Retinal pigment epithelial cell (primary cell): Measurements from ENCODE around the gene HADHA.

Experiments
- DNase-seq: peaks from one replicate; pipeline ENCODE4 v3.0.0-alpha.2; 2010; ENCODE audit warnings: low read depth
- H3K4me3 ChIP-seq: 2 replicates; pipeline ENCODE4 v1.5.1; 2011; ENCODE audit warnings: mild to moderate bottlenecking, low read length, control low read depth, moderate library complexity
- CTCF ChIP-seq: conservative IDR thresholded peaks from 2 replicates; pipeline ENCODE4 v1.5.1; 2011; ENCODE audit warnings: low read depth, low read length, control low read depth, inconsistent platforms

HADHA gene

GRCh38 chr2:26244309-26245230 lies at the start of gene HADHA, which contains the start of gene HADHB:
Gene HADHA (minus strand): TSS chr2:26244632. CDS start chr2:26244596, 36 bp downstream.
Gene HADHB (plus strand): TSS chr2:26244939. CDS start chr2:26254255, 9,316 bp downstream.
- peak within 1 kb of the TSS; percentile 82 for H3K4me3 ChIP-seq
- DNase-seq, result peak; percentile 69
- peak; percentile 25 for TF ChIP-seq CTCF

- H3K4me3 ChIP-seq, result no peak overlapping the region
- no peak for TF ChIP-seq CTCF
- no peak for DNase-seq
These were observed 48.2 kb upstream of the HADHA start for GRCh38 chr2:26292646-26293045.

GRCh38 chr2:26290001-26290400 lies 45.6 kb upstream of the HADHA start:
- TF ChIP-seq CTCF, result no peak
- H3K4me3 ChIP-seq, result no peak overlapping the region
- no peak for DNase-seq

- TF ChIP-seq CTCF, result no peak
- DNase-seq, result no peak
- H3K4me3 ChIP-seq, result no peak overlapping the region
These were observed 41.5 kb upstream of the HADHA start for GRCh38 chr2:26285931-26286330.

- no peak for DNase-seq
- TF ChIP-seq CTCF, result no peak
- H3K4me3 ChIP-seq, result no peak overlapping the region
These were observed 39.7 kb upstream of the HADHA start for GRCh38 chr2:26284132-26284531.

- no peak for TF ChIP-seq CTCF
- DNase-seq, result no peak
- H3K4me3 ChIP-seq, result no peak overlapping the region
These were observed 39.2 kb upstream of the HADHA start for GRCh38 chr2:26283606-26284005.

- TF ChIP-seq CTCF, result no peak
- no peak for DNase-seq
These were observed 36.8 kb upstream of the HADHA start for GRCh38 chr2:26281226-26281625.

More at GRCh38 chr2:26281226-26281625, 36.8 kb upstream of the HADHA start:
- H3K4me3 ChIP-seq, result no peak overlapping the region
